Thoracic aorta (tissue), 2 donors: Measurements from ENCODE around the gene NEMF. TPM values are rescaled to one million over a fixed set of nuclear protein-coding genes. Genes with fewer than 3 reads are reported as not detected.
A peak's percentile ranks its signal among the peaks of the same experiment; 100 is the strongest.

Experiments
- ATAC-seq: fragments of 150-250 bp; one replicate; pipeline ENCODE4 v1.8.0; 2017; ENCODE audit warnings: low read depth; ENCODE audit not compliant: insufficient number of reproducible peaks, low FRiP score
- DNase-seq: peaks from one replicate; pipeline ENCODE4 v3.0.0-alpha.2; 2020; ENCODE audit warnings: low spot score
- H3K27ac ChIP-seq, 2 donors: fragments of 200-600 bp; sonication (generic); 1 replicate in 1 of 2; 2 replicates in 1 of 2; pipeline ENCODE4 v1.5.1; 2016; ENCODE audit warnings: mild to moderate bottlenecking in 2 of 2, moderate library complexity in 2 of 2
- H3K27me3 ChIP-seq: fragments of 200-600 bp; sonication (generic); replicated peaks from 2 replicates; pipeline ENCODE4 v1.6.0; 2016; ENCODE audit warnings: mild to moderate bottlenecking; ENCODE audit not compliant: insufficient read depth
- H3K36me3 ChIP-seq: fragments of 200-600 bp; sonication (generic); one replicate; pipeline ENCODE4 v1.5.1; 2016
- H3K4me1 ChIP-seq, 2 donors: fragments of 200-600 bp; sonication (generic); 1 replicate in 1 of 2; 2 replicates in 1 of 2; pipeline versions ENCODE4 v1.5.1 to v1.6.0; 2016; ENCODE audit warnings: low read depth in 2 of 2, mild to moderate bottlenecking in 1 of 2; ENCODE audit not compliant: control insufficient read depth in 1 of 2
- H3K4me3 ChIP-seq: fragments of 200-600 bp; sonication (generic); 2 replicates; pipeline ENCODE4 v1.5.1; 2016; ENCODE audit warnings: mild to moderate bottlenecking
- H3K9me3 ChIP-seq: fragments of 200-600 bp; sonication (generic); 2 replicates; pipeline ENCODE4 v1.5.1; 2016
- total RNA-seq, 2 donors: library from RNA; depleted of rRNA; stranded (reverse); fragments of >200 nt; gene quantifications; one replicate each; pipeline versions ENCODE4 v1.1.0 to v1.2.3, GENCODE V29; 2016
- TF ChIP-seq, protein P1 (sequence below): fragments of 200-600 bp; sonication (generic); IDR thresholded peaks from one replicate; pipeline ENCODE4 v1.5.1; 2019; ENCODE audit warnings: antibody characterized with exemption

Gene NEMF
- total RNA-seq, 2 donors from 2014 or later: 49.5 to 126 TPM

DNA sequence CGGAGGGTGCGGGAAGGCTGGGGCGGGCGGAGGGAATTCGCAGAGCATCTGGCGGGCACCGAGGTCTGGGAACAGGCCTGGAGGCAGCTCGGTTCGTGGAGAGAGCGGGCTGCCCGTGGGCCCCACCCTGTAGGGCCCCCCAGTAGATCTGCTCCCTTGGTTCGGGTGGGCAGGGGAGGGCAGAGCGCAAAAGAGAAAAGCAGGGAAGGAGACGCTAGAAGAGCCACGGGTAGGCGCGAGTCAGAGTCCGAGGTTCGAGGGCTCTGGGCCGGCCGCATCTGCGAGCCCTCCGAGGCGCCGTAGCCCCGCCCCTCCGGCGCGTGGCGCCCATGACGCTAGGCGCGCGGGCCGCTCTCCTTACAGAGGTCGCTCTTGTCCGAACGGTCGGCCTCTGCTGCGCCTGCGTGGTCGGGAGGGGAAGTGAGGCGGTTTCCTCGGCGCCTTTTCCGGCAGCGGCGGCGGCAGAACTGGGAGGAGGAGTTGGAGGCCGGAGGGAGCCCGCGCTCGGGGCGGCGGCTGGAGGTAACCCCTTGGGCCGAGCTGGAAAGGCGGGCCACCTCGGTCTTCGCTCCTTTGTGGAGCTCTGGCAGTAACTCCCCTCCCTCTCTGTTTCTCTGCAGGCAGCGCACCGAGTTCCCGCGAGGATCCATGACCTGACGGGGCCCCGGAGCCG is 40.2 kb upstream of the NEMF start, which contains the start of gene ARF6:
Gene ARF6 (plus strand): TSS at position 447 of the 673 bp plus-strand sequence. CDS start 655 bp downstream, outside the sequence.
- peak; percentile 90 for DNase-seq
- H3K9me3 ChIP-seq: no peaks in the 10 kb centered on the region
- H3K27ac ChIP-seq: peak within 1 kb of the TSS; percentile 99 to 100
- H3K4me3 ChIP-seq: peak within 1 kb of the TSS; percentile 86
- H3K36me3 ChIP-seq: no peaks in the 10 kb centered on the region
- peak; percentile 87 for ATAC-seq
- TF ChIP-seq, protein P1, sequence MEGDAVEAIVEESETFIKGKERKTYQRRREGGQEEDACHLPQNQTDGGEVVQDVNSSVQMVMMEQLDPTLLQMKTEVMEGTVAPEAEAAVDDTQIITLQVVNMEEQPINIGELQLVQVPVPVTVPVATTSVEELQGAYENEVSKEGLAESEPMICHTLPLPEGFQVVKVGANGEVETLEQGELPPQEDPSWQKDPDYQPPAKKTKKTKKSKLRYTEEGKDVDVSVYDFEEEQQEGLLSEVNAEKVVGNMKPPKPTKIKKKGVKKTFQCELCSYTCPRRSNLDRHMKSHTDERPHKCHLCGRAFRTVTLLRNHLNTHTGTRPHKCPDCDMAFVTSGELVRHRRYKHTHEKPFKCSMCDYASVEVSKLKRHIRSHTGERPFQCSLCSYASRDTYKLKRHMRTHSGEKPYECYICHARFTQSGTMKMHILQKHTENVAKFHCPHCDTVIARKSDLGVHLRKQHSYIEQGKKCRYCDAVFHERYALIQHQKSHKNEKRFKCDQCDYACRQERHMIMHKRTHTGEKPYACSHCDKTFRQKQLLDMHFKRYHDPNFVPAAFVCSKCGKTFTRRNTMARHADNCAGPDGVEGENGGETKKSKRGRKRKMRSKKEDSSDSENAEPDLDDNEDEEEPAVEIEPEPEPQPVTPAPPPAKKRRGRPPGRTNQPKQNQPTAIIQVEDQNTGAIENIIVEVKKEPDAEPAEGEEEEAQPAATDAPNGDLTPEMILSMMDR: no peak
- peaks cover 34 to 45% of the 10 kb centered on the region in 2 donors for H3K4me1 ChIP-seq
- no peaks in the 10 kb centered on the region for H3K27me3 ChIP-seq

DNA sequence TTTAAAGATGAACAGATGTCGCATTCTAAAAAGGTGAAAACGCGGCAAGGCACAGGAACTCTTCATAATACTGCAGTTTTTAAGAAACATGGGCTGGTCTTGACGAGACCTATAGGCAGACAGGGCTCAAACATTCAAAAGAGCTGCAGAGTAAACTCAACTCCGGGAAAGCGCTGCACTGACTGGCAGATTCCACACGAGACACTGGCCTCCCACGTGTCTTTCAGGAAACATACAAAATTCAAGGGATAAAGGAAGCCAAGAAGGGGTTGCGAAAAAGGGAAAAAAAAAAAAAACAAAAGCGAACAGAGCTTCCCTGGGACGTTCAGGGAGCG is 39.7 kb upstream of the NEMF start:
- DNase-seq: peak; percentile 35
- Histone ChIP-seq H3K4me3 (peak overlapping the region; percentile 86), H3K27ac (peak overlapping the region; percentile 99 to 100), H3K4me1 (peaks cover 29 to 40% of the 10 kb centered on the region in 2 donors), H3K36me3 (no peaks in the 10 kb centered on the region), H3K9me3 (no peaks in the 10 kb centered on the region), H3K27me3 (no peaks in the 10 kb centered on the region)
- TF ChIP-seq, protein P1: peak; percentile 10
- ATAC-seq: peak; percentile 42

GRCh38 chr14:49888293-49888692 is 35.7 kb upstream of the NEMF start:
- H3K4me1 ChIP-seq: peaks cover 6% of the 10 kb centered on the region in 2 donors
- DNase-seq: no peak
- no peak overlapping the region for H3K27ac ChIP-seq
- no peaks in the 10 kb centered on the region for H3K27me3 ChIP-seq
- no peak for ATAC-seq
- H3K4me3 ChIP-seq: no peak overlapping the region
- H3K9me3 ChIP-seq: no peaks in the 10 kb centered on the region
- TF ChIP-seq, protein P1: no peak
- no peaks in the 10 kb centered on the region for H3K36me3 ChIP-seq

- DNase-seq: no peak
- TF ChIP-seq, protein P1: no peak
- no peaks in the 10 kb centered on the region for H3K9me3 ChIP-seq
- H3K4me1 ChIP-seq: no peaks in the 10 kb centered on the region
- no peak overlapping the region for H3K4me3 ChIP-seq
- no peaks in the 10 kb centered on the region for H3K27me3 ChIP-seq
- H3K36me3 ChIP-seq: no peaks in the 10 kb centered on the region
- ATAC-seq: no peak
- H3K27ac ChIP-seq: no peak overlapping the region
Measured at GRCh38 chr14:49886523-49886922, 33.9 kb upstream of the NEMF start.

DNA sequence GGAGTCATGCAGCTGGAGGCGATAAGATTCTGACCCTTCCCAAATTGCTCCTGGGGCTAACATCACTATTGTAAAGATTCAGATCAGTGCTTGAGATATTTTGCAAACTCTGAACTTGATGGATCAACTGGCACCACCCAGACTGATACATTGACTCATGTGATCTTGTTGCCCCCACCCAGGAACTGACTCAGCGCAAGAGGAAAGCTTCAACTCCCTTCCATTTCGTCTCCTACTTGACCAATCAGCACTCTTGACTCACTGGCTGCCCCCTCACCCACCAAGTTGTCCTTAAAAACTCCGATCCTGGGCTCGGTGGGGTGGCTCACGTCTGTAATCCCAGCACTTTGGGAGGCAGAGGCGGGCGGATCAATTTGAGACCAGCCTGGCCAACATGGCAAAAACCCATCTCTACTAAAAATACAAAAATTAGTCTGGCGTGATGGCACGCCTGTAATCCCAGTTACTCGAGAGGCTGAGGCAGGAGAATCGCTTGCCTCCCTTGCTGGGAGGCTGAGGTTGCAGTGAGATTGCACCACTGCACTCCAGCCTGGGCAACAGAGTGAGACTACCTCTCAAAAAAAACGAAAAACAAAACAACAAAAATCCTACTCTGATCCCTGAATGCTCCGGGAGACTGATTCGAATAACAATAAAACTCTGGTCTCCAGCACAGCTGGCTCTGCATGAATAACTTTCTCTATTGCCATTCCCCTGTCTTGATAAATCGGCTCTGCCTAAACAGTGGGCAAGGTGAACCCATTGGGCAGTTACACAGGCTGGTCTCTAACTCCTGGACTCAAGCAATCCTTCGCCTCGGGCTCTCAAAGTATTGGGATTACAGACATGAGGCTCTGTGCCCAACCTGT is 30.5 kb upstream of the NEMF start:
- Histone ChIP-seq H3K9me3 (no peaks in the 10 kb centered on the region), H3K27me3 (no peaks in the 10 kb centered on the region), H3K27ac (no peak overlapping the region), H3K36me3 (no peaks in the 10 kb centered on the region), H3K4me3 (no peak overlapping the region), H3K4me1 (no peaks in the 10 kb centered on the region)
- TF ChIP-seq, protein P1: no peak
- DNase-seq: no peak
- ATAC-seq: no peak
